Endothelial cell of umbilical vein (primary cell): Measurements from ENCODE around the gene LRP1B. TPM values are rescaled to one million over a fixed set of nuclear protein-coding genes. Genes with fewer than 3 reads are reported as not detected.

Source experiments
- BruUV-seq: library from RNA; stranded (reverse); fragments of 400-500 nt; replicated peaks from 2 replicates; lab custom pipeline; 2021; lab: Mats Ljungman, UMichigan
- CTCF ChIA-PET: fragments of 300-600, 350-600 bp; sonication (Branson Sonifier 250); formaldehyde crosslinking; loops from one replicate; lab custom pipeline; 2021; ENCODE audit warnings: antibody characterized with exemption, inconsistent platforms; lab: Charles Lee
- POLR2A ChIA-PET: fragments of 300-600, 350-600 bp; sonication (Branson Sonifier 250); formaldehyde crosslinking; loops from one replicate; lab custom pipeline; 2021; ENCODE audit warnings: antibody characterized with exemption, inconsistent platforms; lab: Charles Lee
- DNase-seq: peaks from one replicate; pipeline ENCODE4 v3.0.0-alpha.2; 2011; ENCODE audit warnings: low read depth, low spot score
- FAIRE-seq: peaks from 2 replicates; lab custom pipeline; 2011; peaks lifted over from hg19 to GRCh38; lab: Jason Lieb, UNC
- H2AFZ ChIP-seq: 2 replicates; pipeline ENCODE4 v1.6.0; 2012; ENCODE audit warnings: low read depth, low read length, control low read depth, inconsistent platforms
- H3K27ac ChIP-seq: 2 replicates; pipeline ENCODE4 v1.5.1; 2011; ENCODE audit warnings: low read depth, mild to moderate bottlenecking, control low read depth, low read length, moderate library complexity; ENCODE audit not compliant: insufficient read depth
- H3K27me3 ChIP-seq, 2 experiments: 2 replicates each; pipeline versions ENCODE4 v1.6.0 to v1.6.1; 2011; ENCODE audit warnings: low read length in 2 of 2, mixed read lengths in 1 of 2; ENCODE audit not compliant: control insufficient read depth in 2 of 2, insufficient read depth in 2 of 2
- H3K36me3 ChIP-seq, 2 experiments: 2 replicates in 1 of 2; 3 replicates in 1 of 2; pipeline ENCODE4 v1.5.1; 2011; ENCODE audit warnings: low read length in 2 of 2, mild to moderate bottlenecking in 1 of 2, moderate library complexity in 1 of 2; ENCODE audit not compliant: control insufficient read depth in 2 of 2, insufficient read depth in 2 of 2; ENCODE audit errors: extremely low read depth in 1 of 2
- H3K4me1 ChIP-seq: 3 replicates; pipeline ENCODE4 v1.5.1; 2011; ENCODE audit warnings: mild to moderate bottlenecking, low read length; ENCODE audit not compliant: control insufficient read depth, insufficient read depth; ENCODE audit errors: extremely low read depth
- H3K4me2 ChIP-seq: 2 replicates; pipeline ENCODE4 v1.6.1; 2011; ENCODE audit warnings: low read length, control low read depth, mixed read lengths; ENCODE audit not compliant: insufficient read depth
- H3K4me3 ChIP-seq, 3 experiments: fragments of 200-600 bp in 1 of 3; sonication (generic), shearing (Covaris generic) in 1 of 3; replicated peaks in 1 of 3; 2 replicates each; pipeline ENCODE4 v1.5.1; 2011 to 2016; ENCODE audit warnings: control low read depth in 3 of 3, low read length in 3 of 3, mild to moderate bottlenecking in 2 of 3, inconsistent platforms in 1 of 3, low read depth in 1 of 3, moderate library complexity in 1 of 3; ENCODE audit not compliant: insufficient read depth in 1 of 3
- H3K79me2 ChIP-seq: 2 replicates; pipeline ENCODE4 v1.6.0; 2012; ENCODE audit warnings: low read length, inconsistent platforms; ENCODE audit not compliant: control insufficient read depth, insufficient read depth
- H3K9ac ChIP-seq: replicated peaks from 2 replicates; pipeline ENCODE3; 2011; ENCODE audit warnings: low read length, control low read depth; ENCODE audit not compliant: insufficient read depth; ENCODE audit errors: extremely low read depth
- H3K9me1 ChIP-seq: replicated peaks from 3 replicates; pipeline ENCODE4 v1.6.0; 2011; ENCODE audit warnings: mild to moderate bottlenecking, low read length; ENCODE audit not compliant: control insufficient read depth, insufficient read depth; ENCODE audit errors: extremely low read depth
- H3K9me3 ChIP-seq: replicated peaks from 2 replicates; pipeline ENCODE4 v1.5.1; 2012; ENCODE audit warnings: low read length, inconsistent platforms; ENCODE audit not compliant: control insufficient read depth, insufficient read depth
- H4K20me1 ChIP-seq: replicated peaks from 2 replicates; pipeline ENCODE3; 2011; ENCODE audit warnings: mild to moderate bottlenecking, low read length; ENCODE audit not compliant: control insufficient read depth, insufficient read depth; ENCODE audit errors: extremely low read depth
- EZH2 ChIP-seq: IDR thresholded peaks from 2 replicates; pipeline ENCODE4 v1.6.1; 2012; ENCODE audit warnings: borderline replicate concordance, low read depth, mild to moderate bottlenecking, moderate library complexity, low read length, inconsistent platforms; ENCODE audit not compliant: severe bottlenecking
- FOS ChIP-seq: IDR thresholded peaks from 2 replicates; pipeline ENCODE4 v1.6.1; 2011; ENCODE audit warnings: mild to moderate bottlenecking, low read length, moderate library complexity, borderline replicate concordance; ENCODE audit not compliant: insufficient read depth
- GATA2 ChIP-seq: IDR thresholded peaks from 2 replicates; pipeline ENCODE4 v1.7.0; 2011; ENCODE audit warnings: low read depth, mild to moderate bottlenecking, moderate library complexity, mixed read lengths, low read length; ENCODE audit not compliant: insufficient read length, insufficient read depth
- JUN ChIP-seq: IDR thresholded peaks from 2 replicates; pipeline ENCODE4 v1.6.1; 2011; ENCODE audit warnings: borderline replicate concordance, low read depth; ENCODE audit not compliant: insufficient read length, insufficient read depth
- MAX ChIP-seq: IDR thresholded peaks from 2 replicates; pipeline ENCODE4 v1.6.1; 2011; ENCODE audit not compliant: insufficient read depth, insufficient read length
- MYC ChIP-seq: IDR thresholded peaks from one replicate; pipeline ENCODE4 v1.6.1; 2011; ENCODE audit warnings: mild to moderate bottlenecking, low read depth, low read length
- POLR2A ChIP-seq: IDR thresholded peaks from 2 replicates; pipeline ENCODE4 v1.6.1; 2012; ENCODE audit warnings: low read depth, mild to moderate bottlenecking, control low read depth, low read length
- POLR2AphosphoS5 ChIP-seq: IDR thresholded peaks from 2 replicates; pipeline ENCODE4 v1.6.1; 2012; ENCODE audit warnings: low read depth, mild to moderate bottlenecking, control low read depth, low read length, moderate library complexity; ENCODE audit not compliant: insufficient read depth
- dilution Hi-C: fragments of 300-500 bp; cut with MboI; formaldehyde crosslinking; loops from one replicate; pipeline ENCODE4 v1.15.0; 2019; ENCODE audit warnings: low sequenced_read_pairs; ENCODE audit not compliant: extremely low pct_ligation_motif_present
- intact Hi-C: fragments of 100-400 bp; cut with micrococcal nuclease; formaldehyde crosslinking; loops from one replicate; pipeline ENCODE4 v1.10.0; 2022
- polyA plus RNA-seq, 4 experiments: library from polyadenylated mRNA; depleted of rRNA in 3 of 4; stranded (reverse) in 3 of 4; unstranded in 1 of 4; fragments of >200 nt; gene quantifications; 2 replicates each; pipeline versions ENCODE4 v1.2.1 to v1.2.3, GENCODE V29; 2011 to 2012; ENCODE audit warnings: missing spikeins in 1 of 4
- total RNA-seq: library from RNA; stranded (reverse); gene quantifications from 2 replicates; pipeline ENCODE4 v1.2.3, GENCODE V29; 2021
- TF ChIP-seq, protein P1 (sequence below), 2 donors: IDR thresholded peaks; 1 replicate in 1 of 2; 2 replicates in 1 of 2; pipeline ENCODE4 v1.5.1; 2011; ENCODE audit warnings: low read length in 2 of 2, mild to moderate bottlenecking in 2 of 2, moderate library complexity in 2 of 2, control low read depth in 1 of 2, inconsistent platforms in 1 of 2, low read depth in 1 of 2; ENCODE audit not compliant: insufficient read depth in 1 of 2; ENCODE audit errors: extremely low read depth in 1 of 2

Gene LRP1B
- total and polyA plus RNA-seq, 2 donors (not counting 3 experiments of a cell fraction or from before 2014, with no cell fraction given): 0.03 to 0.07 TPM

GRCh38 chr2:140679752-140680151, 1451.1 kb downstream of the LRP1B start:
- no TSS peak for BruUV-seq

More at GRCh38 chr2:140679752-140680151, 1451.1 kb downstream of the LRP1B start:
- Histone ChIP-seq H4K20me1 (no peaks in the 10 kb centered on the region), H3K9me3 (no peaks in the 10 kb centered on the region), H3K4me1 (no peaks in the 10 kb centered on the region), H3K9ac (no peak overlapping the region), H3K79me2 (no peaks in the 10 kb centered on the region), H3K27ac (no peak overlapping the region), H3K9me1 (no peaks in the 10 kb centered on the region), H3K4me3 (no peak overlapping the region), H3K4me2 (no peak overlapping the region), H3K27me3 (no peaks in the 10 kb centered on the region), H3K36me3 (no peaks in the 10 kb centered on the region), H2AFZ (no peak overlapping the region)
- FAIRE-seq (no peak), DNase-seq (no peak)
- TF ChIP-seq MYC: no peak
- no peak for TF ChIP-seq POLR2A
- TF ChIP-seq, protein P1, sequence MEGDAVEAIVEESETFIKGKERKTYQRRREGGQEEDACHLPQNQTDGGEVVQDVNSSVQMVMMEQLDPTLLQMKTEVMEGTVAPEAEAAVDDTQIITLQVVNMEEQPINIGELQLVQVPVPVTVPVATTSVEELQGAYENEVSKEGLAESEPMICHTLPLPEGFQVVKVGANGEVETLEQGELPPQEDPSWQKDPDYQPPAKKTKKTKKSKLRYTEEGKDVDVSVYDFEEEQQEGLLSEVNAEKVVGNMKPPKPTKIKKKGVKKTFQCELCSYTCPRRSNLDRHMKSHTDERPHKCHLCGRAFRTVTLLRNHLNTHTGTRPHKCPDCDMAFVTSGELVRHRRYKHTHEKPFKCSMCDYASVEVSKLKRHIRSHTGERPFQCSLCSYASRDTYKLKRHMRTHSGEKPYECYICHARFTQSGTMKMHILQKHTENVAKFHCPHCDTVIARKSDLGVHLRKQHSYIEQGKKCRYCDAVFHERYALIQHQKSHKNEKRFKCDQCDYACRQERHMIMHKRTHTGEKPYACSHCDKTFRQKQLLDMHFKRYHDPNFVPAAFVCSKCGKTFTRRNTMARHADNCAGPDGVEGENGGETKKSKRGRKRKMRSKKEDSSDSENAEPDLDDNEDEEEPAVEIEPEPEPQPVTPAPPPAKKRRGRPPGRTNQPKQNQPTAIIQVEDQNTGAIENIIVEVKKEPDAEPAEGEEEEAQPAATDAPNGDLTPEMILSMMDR (IDR thresholded peaks at IDR 0.05; ENCODE audit: extremely low read depth in 1 of 2, insufficient read depth in 1 of 2, low read depth in 1 of 2, low read length in 2 of 2): no peak
- no peak for TF ChIP-seq MAX
- TF ChIP-seq POLR2AphosphoS5: no peak
- no peak for TF ChIP-seq GATA2
- no peak for TF ChIP-seq EZH2
- no peak for TF ChIP-seq JUN
- TF ChIP-seq FOS: no peak
- ChIA-PET POLR2A (no interaction called here), CTCF (interaction anchor here (1.6 kb wide), 1 partner anchor 15 kb away, joined by 4 read pairs; no protein-coding TSS in a partner anchor)
- intact Hi-C loops (no loop called here), dilution Hi-C loops (no loop called here)
